Small intestine (tissue), 7 donors: ENCODE data around the gene SMCP. TPM values are rescaled to one million over a fixed set of nuclear protein-coding genes. Genes with fewer than 3 reads are reported as not detected.
A peak's percentile ranks its signal among the peaks of the same experiment; 100 is the strongest.

Experiments used
- DNase-seq, 2 donors: peaks; one replicate each; pipeline versions ENCODE4 v3.0.0 to v3.0.0-alpha.2; 2013
- FAIRE-seq: peaks from 2 replicates; lab custom pipeline; 2012; peaks lifted over from hg19 to GRCh38; lab: Jason Lieb, UNC
- H3K27ac ChIP-seq, 3 donors: one replicate each; pipeline ENCODE4 v1.5.1; 2013; ENCODE audit warnings: low read length in 2 of 3, mild to moderate bottlenecking in 2 of 3, control low read depth in 1 of 3, inconsistent platforms in 1 of 3, low read depth in 1 of 3, moderate library complexity in 1 of 3
- H3K27me3 ChIP-seq, 3 donors: one replicate each; pipeline ENCODE4 v1.6.1; 2013; ENCODE audit warnings: low read length in 3 of 3, inconsistent platforms in 1 of 3; ENCODE audit not compliant: control insufficient read depth in 3 of 3, insufficient read depth in 3 of 3
- H3K36me3 ChIP-seq, 3 donors: one replicate each; pipeline ENCODE4 v1.6.1; 2013; ENCODE audit warnings: low read length in 3 of 3, inconsistent platforms in 1 of 3, low read depth in 1 of 3, mild to moderate bottlenecking in 1 of 3, moderate library complexity in 1 of 3; ENCODE audit not compliant: control insufficient read depth in 3 of 3, insufficient read depth in 2 of 3
- H3K4me1 ChIP-seq, 3 donors: one replicate each; pipeline ENCODE4 v1.6.1; 2013; ENCODE audit warnings: low read length in 2 of 3, inconsistent platforms in 1 of 3, low read depth in 1 of 3, mild to moderate bottlenecking in 1 of 3, moderate library complexity in 1 of 3; ENCODE audit not compliant: control insufficient read depth in 3 of 3, insufficient read depth in 2 of 3
- H3K4me3 ChIP-seq, 3 donors: one replicate each; pipeline ENCODE4 v1.5.1; 2013; ENCODE audit warnings: low read length in 3 of 3, control low read depth in 1 of 3, inconsistent platforms in 1 of 3, low read depth in 1 of 3, mild to moderate bottlenecking in 1 of 3, moderate library complexity in 1 of 3
- H3K9me3 ChIP-seq, 2 donors: one replicate each; pipeline ENCODE4 v1.6.1; 2013; ENCODE audit warnings: low read depth in 1 of 2, low read length in 1 of 2; ENCODE audit not compliant: control insufficient read depth in 2 of 2, insufficient read depth in 1 of 2
- WGBS, 3 donors: extraction: QIAGEN DNeasy Blood & Tissue Kit; methylation state at CpG; one replicate each; pipeline ENCODE4 v1.1.7; 2013; 5-methylcytosine and 5-hydroxymethylcytosine counted together
- polyA plus RNA-seq, 4 donors: library from polyadenylated mRNA; stranded (reverse) in 3 of 4; unstranded in 1 of 4; fragments of 200-250 nt in 3 of 4; fragments of 120-200 nt in 1 of 4; gene quantifications; one replicate each; pipeline versions ENCODE4 v1.2.1 to v1.2.3, GENCODE V29; 2013
- donor health status: healthy with polysubstance abuse.
- donor health status: control.
- donor health status: control.
- donor health status: Bipolar disorder and iron deficiency.
- donor health status: healthy.

Gene SMCP
- polyA plus RNA-seq, 4 donors: not detected

DNA sequence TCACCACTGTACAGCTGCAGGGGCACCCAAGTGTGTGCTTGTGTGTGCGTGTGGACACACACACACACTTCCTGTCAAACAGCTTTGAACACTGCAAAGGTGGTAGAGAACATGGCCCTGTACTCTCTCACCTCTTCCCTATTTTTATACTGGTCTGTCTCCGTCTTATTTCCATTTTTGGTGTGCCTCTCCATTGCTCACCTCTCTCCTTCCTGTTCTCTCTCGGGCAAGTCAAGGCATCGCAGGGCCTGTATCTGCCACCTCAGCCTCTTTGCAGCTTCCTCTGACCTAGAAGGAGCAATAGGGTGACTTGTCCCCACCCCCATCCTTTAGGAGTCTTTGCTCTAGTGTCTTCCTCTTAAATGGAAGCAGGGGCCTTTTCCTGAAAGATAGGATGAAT lies 2.2 kb downstream of the SMCP start:
- H3K27me3 ChIP-seq: no peaks in the 10 kb centered on the region
- H3K4me3 ChIP-seq: no peak overlapping the region
- H3K9me3 ChIP-seq: no peaks in the 10 kb centered on the region
- H3K27ac ChIP-seq: no peak overlapping the region
- H3K36me3 ChIP-seq: no peaks in the 10 kb centered on the region
- 79 to 93% (median 82%) methylated on average over 4 of the region's 4 CpGs for whole genome bisulfite sequencing, 3 donors
- FAIRE-seq: no peak
- H3K4me1 ChIP-seq: no peaks in the 10 kb centered on the region
- DNase-seq: no peak

DNA sequence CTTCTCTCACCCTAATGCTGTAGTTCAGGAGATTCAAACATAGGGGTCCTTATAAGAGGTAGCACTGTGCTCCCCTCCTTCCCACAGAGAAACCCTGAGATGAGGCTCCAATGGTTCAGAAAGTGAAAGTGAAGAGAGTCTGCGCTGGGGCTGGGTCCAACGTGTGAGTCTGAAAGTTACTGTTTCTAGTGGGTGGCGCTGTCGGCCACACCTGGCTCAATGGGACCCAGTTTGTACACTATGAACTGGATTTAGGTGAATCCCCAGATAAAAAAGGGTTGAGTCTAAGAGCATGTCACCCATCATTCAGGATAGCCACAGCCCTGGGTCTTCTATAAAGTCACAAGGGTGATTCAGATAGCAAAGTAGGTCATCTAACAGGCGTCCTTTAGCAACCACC lies 2.8 kb downstream of the SMCP start:
- Histone ChIP-seq H3K9me3 (no peaks in the 10 kb centered on the region), H3K36me3 (no peaks in the 10 kb centered on the region), H3K27me3 (no peaks in the 10 kb centered on the region), H3K4me3 (no peak overlapping the region), H3K4me1 (no peaks in the 10 kb centered on the region), H3K27ac (no peak overlapping the region)
- no peak for FAIRE-seq
- peak in 1 of 2 donors; percentile 8 for DNase-seq
- 14 to 48% (median 26%) methylated on average over 5 of the region's 5 CpGs for WGBS, 3 donors

DNA sequence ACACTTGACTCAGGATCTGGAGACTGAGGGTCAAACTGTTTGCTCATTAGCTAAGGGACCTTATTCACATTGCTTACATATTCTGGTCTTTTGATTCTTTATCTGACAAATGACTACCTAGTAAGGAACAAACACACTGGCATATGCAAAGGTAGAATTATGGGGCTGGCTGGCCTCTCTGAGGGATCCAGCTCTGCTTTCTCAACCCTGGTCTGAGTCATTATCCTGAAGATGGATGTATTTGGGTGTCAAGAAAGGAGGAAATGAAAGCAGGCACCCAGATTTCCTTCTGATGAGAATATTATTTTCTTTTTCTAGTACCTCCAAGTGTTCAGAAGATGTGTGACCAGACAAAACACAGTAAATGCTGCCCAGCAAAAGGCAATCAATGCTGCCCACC lies 6.0 kb downstream of the SMCP start:
- Histone ChIP-seq H3K36me3 (no peaks in the 10 kb centered on the region), H3K27me3 (peaks cover 0 to 2% (median 0%) of the 10 kb centered on the region in 3 donors), H3K9me3 (no peaks in the 10 kb centered on the region), H3K27ac (no peak overlapping the region), H3K4me3 (no peak overlapping the region), H3K4me1 (no peaks in the 10 kb centered on the region)
- FAIRE-seq: no peak
- DNase-seq: no peak

DNA sequence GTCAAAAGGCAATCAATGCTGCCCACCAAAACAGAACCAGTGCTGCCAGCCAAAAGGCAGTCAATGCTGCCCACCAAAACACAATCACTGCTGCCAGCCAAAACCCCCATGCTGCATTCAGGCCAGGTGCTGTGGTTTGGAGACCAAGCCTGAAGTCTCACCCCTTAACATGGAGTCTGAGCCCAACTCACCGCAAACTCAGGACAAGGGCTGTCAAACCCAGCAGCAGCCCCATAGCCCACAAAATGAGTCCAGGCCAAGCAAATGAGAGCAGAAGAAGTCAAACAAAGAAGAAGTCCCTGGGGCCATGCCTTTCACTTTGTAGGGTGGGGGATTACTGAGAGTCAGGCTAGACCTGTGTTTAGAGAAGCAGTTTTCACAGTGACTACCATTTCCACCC lies 6.4 kb downstream of the SMCP start:
- DNase-seq (no peak), FAIRE-seq (no peak)
- Histone ChIP-seq H3K27ac (no peak overlapping the region), H3K4me1 (no peaks in the 10 kb centered on the region), H3K36me3 (no peaks in the 10 kb centered on the region), H3K27me3 (peaks cover 0 to 2% (median 0%) of the 10 kb centered on the region in 3 donors), H3K4me3 (no peak overlapping the region), H3K9me3 (no peaks in the 10 kb centered on the region)
- WGBS, 3 donors: 95 to 100% (median 96%) methylated on average over 1 of the region's 1 CpG

DNA sequence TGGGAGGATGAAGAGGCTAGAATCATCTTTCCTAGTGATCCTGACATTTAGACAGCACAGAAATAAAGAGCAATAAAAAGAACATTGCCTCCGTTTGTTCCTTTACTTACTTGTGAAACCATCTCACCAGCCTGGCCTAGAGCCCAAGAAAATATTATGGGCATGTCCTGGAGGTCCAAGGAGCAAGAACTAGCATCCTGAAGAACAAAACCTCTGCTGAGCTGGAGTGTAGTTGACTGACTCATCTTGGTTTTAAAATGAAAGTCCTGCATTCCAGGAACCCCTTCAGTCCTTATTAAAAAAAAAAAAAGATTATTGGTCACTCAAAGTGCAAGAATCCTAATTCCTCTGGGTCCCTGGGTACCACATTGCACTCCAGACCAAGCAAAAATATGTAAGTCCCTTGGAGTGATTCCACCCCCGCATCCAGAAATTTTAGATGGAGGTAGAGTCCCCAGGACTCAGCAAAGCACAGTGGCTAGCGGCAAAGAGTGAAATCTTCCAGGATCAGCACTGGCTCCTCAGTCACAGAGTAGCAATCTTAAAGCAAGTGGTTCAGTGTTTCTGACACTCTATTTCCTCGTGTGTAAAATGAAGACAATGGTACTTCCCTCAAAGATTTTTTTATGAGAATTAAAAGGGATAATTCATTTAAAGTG lies 7.0 kb downstream of the SMCP start:
- no peak for FAIRE-seq

DNA sequence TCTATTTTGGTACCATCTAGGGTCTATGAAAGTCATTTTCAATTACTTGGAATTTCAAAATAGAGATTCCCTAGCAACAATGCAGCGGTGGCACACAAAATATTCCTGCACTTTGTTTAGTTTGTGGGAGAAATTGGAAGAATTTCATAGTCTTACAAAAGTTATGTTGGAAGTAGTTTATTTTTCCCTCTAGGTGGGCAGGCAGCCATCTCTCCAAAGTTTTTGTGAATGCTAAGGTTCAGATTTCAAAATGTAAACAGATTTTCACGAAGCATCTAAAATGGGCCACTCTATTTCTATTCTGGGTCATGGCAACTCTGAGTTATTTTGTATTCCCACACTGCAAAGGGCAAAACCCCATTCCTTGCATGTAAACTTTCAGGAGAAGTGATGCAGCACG lies 8.0 kb downstream of the SMCP start:
- Histone ChIP-seq H3K27me3 (peaks cover 0 to 2% (median 0%) of the 10 kb centered on the region in 3 donors), H3K27ac (no peak overlapping the region)
- no peak for FAIRE-seq

More for the DNA sequence above, 7.0 kb downstream of the SMCP start:
- Histone ChIP-seq H3K27ac (no peak overlapping the region), H3K36me3 (no peaks in the 10 kb centered on the region), H3K4me1 (no peaks in the 10 kb centered on the region), H3K4me3 (no peak overlapping the region), H3K27me3 (peaks cover 0 to 2% (median 0%) of the 10 kb centered on the region in 3 donors), H3K9me3 (no peaks in the 10 kb centered on the region)
- no peak for DNase-seq
- 53 to 67% (median 57%) methylated on average over 4 of the region's 4 CpGs for WGBS, 3 donors

DNA sequence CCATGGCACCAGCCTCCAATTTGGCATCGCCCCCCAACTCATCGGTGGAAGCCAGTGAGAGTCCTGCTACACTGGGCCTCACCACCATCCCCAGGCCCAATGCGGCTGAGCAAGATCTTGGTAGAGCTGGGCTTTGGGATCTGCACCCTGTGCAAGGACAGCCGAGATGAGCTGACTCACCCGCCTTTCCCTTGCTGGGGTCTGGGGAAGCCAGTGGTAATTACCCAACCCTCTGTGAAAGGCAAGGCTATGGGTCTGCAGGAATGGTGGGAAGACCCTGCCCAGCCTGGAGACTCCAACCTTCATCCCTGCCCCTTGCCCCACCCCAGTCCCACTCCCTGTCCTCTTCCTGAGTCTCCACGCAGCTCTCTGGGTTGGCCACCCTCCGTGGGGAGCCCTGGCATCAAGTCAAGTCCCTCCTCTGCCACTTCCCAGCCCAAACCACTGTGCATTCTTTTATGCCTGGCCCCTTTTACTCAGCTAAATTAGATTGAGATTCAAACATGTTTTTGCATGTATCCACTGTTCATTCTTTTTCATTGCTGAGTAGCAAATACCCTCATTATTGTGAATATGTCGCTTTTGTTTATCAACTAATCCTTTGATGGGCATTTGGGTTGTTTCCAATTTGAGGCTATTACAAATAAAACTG lies 8.8 kb downstream of the SMCP start:
- H3K36me3 ChIP-seq: no peaks in the 10 kb centered on the region
- DNase-seq (no peak), FAIRE-seq (no peak)
- H3K4me3 ChIP-seq: no peak overlapping the region
- 66 to 67% (median 67%) methylated on average over 8 of the region's 8 CpGs for WGBS, 3 donors
- H3K4me1 ChIP-seq: no peaks in the 10 kb centered on the region
- no peaks in the 10 kb centered on the region for H3K9me3 ChIP-seq
- H3K27me3 ChIP-seq: peaks cover 0 to 2% (median 0%) of the 10 kb centered on the region in 3 donors
- H3K27ac ChIP-seq: no peak overlapping the region

More for the DNA sequence above, 8.0 kb downstream of the SMCP start:
- 40 to 54% (median 45%) methylated on average over 3 of the region's 3 CpGs for WGBS, 3 donors
- no peaks in the 10 kb centered on the region for H3K9me3 ChIP-seq
- H3K4me1 ChIP-seq: no peaks in the 10 kb centered on the region
- no peak for DNase-seq
- H3K36me3 ChIP-seq: no peaks in the 10 kb centered on the region
- H3K4me3 ChIP-seq: no peak overlapping the region

DNA sequence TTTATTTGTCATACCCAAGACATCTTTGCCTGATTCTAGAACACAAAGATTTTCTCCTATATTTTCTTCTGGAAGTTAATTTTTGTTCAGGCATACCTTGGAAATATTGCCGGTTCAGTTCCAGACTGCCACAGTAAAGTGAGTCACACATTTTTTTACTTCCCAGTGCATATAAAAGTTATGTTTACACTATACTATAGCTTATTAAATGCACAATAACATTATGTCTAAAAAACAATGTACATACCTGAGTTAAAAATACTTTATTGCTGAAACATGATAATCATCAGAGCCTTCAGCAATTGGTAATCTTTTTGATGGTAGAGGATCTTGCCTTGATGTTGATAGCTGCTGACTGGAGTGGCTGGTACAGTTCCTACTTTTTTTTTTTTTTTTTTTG lies 10.0 kb downstream of the SMCP start:
- no peaks in the 10 kb centered on the region for H3K36me3 ChIP-seq
- H3K4me1 ChIP-seq: no peaks in the 10 kb centered on the region
- DNase-seq (no peak), FAIRE-seq (no peak)
- 78 to 91% (median 87%) methylated on average over 1 of the region's 1 CpG for WGBS, 3 donors
- no peaks in the 10 kb centered on the region for H3K9me3 ChIP-seq
- H3K27me3 ChIP-seq: peaks cover 0 to 2% (median 0%) of the 10 kb centered on the region in 3 donors
- H3K27ac ChIP-seq: no peak overlapping the region
- H3K4me3 ChIP-seq: no peak overlapping the region
